OCI-M2 (cell line): Measurements from ENCODE around the gene RANBP3L.

ENCODE experiments used
- DNase-seq: peaks from one replicate; lab custom pipeline; 2025; ENCODE audit not compliant: unreplicated experiment; lab: John Stamatoyannopoulos, UW

Gene RANBP3L

DNA sequence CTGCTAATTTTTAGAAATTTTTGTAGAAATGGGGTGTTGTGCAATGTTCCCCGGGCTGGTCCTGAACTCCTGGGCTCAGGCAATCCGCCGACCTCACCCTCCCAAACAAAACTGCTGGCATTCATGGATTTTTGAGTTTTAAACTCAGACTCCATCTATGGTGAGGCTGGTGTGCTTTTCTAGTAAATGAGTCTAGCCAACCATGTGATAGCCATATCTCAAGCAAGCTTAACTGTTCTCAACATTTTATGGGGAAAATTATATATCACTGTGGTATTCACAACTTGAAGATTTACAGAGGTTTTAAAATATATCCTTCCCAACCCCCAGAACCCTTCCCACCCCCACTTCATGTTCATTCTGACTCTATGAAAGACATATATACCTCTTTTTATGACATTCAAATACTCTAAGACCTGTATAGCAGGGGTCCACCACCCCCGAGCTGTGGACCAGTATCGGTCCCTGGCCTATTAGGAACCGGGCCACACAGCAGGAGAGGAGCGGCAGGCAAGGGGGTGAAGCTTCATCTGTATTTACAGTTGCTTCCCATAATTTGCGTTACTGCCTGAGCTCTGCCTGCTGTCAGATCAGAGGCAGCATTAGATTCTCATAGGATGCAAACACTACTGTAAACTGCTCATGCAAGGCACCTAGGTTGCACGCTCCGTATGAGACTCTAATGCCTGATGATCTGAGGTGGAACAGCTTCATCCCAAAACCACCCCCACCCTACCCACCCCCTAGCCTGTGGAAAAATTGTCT, 55.5 kb downstream of the RANBP3L start:
- DNase-seq = no peak

DNA sequence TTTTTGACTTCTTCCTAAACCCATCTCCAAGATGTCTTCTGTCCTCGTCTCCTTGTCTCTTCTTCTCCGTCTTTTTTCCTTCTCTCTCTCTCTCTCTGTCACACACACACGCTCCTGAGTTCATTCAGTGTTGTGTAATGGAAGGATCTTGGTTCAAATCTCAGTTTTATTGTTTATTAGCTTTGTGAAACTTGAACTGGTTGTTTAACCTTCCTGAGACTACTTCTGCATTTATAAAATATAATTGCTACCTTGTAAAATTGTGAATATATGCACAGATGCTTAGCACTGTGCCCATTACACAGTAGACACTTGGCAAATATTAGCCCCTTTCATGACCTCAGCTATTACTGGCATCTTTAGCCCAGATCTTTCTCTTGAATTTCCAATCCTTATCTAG, 57.6 kb downstream of the RANBP3L start:
- no peak for DNase-seq

DNA sequence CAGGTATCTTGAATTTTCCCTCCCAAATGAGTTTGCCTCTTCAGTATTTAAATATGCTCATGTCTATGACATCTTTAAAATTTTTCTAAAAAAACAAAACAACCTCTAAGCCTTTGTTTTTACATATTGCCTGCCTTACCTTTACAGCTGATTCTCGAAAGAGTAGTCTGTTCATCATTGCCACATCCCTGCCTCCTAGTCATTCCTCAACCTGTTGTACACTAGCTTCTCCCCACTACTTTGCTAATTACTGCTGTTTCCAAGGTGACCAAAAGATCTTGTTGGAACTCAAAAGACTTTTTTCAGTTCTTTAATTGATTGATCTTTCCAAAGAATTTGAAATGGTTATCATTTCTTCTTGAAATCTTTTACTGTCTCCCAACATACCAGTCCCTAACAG, 58.0 kb downstream of the RANBP3L start:
- no peak for DNase-seq

DNA sequence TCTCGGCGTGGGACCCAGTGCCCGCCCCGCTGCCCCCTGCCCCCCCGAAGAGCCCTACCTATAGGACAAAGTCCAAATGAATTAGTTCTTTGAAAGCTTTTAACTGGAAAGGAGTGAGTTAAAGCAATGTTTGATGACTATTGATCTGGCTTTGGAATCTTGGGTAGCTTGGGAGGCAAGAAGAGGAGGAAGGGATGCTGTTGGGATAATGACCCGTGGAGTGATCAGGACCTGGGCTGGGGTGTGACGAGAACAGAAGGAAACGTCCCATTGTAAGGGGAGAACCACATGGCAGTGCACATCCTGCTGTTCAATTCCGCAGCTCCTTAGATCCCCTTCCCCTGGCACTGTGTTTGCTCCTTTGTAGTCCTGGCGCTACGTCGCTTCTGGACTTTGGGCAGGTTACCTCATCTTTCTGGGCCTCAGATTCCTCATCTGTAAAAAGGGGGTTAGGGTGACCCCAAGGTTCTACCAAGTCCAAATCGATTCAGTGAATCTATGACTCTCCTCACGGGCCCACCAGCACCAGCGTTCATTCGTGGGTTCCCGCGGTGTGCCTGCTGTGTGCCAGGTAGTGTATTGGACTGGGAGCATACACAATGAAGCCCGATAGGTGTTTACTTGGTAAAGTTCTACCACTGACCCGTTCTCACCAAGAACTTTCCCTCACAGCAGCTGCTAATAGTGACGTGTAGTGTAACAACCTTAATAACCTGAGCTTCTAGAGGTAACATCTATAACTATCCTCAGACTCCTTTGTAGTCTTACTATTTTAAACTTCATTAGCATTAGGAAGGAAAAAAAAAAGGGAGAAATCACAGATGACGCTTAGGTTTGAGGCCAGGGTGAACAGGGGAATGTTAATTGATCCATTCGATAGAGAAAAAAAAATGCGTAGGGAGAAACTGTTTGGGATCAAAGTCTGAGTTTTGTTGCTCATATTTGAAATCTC, 58.9 kb downstream of the RANBP3L start:
- DNase-seq = no peak

DNA sequence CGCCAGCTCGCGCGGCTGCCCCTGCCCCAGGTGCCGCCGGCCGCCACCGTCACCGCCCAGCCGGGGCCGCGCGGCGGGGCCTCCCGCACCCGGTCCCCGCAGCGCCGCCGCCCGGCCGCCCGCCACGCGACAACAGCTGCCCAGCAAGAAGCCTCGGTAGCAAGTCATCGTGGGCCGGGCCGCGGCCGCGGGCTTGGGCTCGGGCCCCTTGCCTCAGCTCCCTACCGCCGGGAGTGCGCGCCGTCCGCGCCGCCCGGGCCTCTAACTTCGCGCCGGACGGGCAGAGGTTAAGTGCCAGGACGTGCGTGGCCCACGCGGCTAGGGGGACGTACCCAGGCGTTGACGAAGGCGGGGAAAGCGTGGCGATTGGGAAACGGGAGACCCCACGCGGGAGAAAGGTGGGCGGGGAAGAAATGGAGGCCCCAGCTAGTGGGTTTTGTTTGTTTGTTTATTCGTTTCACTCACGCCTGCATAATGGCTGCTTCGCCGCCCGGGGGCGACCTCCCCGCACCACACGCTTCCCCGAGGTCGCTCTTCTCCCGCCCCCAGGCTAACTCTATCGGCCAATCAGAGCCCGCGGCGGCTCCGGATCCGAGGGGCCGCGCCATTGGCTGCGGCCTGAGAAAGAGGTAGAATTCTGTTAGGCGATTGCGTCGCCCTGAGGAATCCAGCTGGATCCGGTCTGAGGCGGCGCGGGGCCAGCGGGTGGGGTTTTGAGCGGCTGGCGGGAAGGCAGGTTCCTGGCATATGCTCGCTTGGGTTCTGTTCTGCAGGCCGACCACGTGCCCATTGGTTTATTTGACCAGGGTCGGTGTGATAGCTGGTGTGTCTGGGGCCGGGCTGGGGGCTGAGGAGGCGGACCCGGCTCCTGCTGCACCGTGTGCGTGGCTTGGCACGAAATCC, 59.8 kb downstream of the RANBP3L start, which contains the start of gene NADK2:
NADK2 (minus strand) TSS at position 295 of the 903 bp plus-strand sequence; CDS start at position 168, 127 bp downstream.
- DNase-seq = peak; percentile 71

DNA sequence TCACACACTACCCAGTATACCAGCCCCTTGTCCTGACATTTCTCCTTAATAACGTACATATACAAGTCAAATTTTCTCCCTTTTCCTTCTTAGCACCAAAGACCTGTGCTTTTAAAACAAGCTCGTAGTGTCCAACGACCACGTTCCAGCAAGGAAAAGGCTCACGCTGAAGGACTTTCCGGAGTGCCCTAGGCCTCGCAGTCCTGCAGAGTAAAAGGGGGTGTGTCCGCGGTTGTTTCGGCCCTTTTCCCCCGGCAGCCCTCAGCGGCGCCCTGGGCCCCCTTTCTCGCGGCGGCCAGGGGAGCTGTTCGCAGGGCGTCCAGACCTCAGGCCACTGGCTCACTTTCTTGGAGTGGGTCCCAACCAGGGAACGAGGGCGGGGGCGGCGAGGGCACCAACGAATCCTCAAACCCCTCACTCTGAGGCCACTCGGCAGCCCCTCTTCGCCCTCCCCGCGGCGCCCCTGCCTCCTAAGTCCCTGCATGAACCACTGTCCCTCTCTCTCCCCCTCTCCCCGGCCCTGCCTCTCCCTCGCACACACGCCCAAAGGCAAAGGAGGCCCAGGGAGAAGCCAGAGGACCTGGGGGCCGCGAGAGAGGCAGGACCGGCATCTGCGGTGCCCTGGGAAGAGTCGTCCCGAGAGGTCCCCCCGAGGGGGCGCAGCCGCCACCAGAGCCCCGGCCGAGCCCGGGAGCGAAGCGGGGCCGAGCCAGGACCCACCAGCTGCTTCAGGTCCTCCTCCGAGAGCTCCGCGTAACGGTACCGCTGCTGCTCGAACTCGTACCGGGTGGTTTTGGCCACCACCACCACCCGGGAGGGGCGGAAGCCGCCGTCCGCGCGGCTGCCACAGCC, 60.7 kb downstream of the RANBP3L start:
- no peak for DNase-seq

DNA sequence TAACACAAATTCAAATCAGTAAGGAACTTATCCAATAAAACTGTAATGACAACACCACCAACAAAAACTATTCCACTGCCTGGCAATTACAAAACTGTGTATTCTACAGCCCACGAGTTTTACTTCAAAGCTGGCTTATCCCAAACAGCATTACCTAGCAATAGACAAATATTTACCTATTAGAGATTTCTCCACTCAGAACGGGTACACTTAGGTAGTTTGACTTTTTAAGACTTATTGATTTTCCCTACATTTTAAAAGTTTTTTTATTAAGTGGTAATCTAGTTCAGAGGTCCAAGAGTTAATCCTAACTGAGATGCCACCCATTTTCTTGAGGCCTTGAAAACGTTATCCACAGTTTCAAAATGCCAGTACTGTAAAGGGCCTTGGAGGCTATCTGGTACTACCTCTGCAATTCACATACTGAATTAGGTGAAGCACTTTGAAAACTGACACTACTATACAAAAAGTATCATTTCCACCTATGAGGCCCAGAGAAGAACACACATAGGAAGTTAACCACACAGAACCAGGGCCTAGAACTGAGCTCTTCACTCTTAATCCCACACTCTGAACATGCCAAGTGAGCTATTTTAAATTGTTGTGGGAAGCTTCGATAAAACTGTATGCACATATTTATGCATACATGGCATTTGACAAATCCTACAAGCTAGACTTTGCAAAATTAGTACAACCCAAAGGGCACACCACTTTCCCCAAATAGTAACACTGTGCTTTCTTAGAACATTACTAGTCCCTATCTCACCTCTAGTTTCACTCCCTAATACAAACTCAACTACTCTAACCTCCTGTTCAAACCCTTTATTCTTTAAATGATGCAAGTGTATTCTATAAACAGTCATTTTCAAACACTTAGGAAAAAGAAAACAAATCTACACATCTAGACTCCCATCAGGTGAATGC, 62.1 kb downstream of the RANBP3L start:
- DNase-seq = no peak

DNA sequence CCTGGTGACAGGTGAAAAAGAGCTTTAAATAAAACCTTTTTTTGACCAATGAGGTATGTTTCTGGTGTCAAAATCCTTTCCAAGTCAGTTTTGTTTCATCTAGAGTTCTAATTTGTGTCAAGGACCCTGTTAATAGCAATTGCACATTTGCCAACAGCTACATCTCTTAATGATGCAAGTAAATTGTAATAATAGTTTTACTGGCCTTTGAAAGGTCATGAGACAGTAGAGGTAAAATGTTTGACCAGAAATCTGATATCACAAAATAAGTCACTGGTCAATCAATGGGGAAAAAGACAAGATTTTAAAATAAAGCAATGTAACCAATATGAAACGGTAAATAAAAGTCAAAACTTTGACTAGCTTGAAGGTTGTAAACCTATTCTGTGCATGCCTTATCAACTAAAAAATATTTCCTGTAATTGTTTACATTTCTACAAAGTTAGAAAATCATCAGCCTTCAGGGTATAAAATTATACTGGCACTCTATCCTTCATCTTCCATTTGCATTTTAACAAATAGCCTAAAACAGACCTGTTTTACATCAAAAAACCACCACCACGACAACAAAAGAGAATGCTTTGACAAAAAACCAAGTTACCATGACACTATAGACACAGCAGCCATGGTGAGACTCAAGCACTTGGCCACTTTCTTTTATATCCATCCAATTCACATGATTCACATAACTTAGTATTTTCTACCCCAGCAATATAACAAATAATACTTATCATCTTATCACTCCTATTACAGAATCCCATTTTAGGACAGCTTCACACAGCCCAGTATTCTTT, 63.0 kb downstream of the RANBP3L start:
- DNase-seq = no peak

DNA sequence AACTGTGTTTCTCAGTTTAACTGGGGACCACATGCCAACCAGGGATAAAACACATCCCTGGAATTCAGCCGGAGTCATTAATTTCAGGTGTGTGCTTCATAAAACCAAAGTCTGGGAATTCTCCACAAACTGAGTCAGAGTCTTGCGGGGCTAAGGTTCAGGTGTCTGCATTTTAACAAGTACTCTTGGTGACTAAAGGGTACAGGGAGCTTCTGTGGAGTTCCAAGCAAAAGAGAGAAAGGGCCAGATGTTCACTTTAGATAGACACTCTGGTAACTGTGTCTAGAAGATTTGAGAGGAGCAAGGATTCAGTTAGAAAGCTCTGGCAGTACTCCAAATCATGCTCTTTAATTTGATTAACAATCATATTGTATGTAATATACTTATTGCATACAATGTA, 64.0 kb downstream of the RANBP3L start:
- DNase-seq = no peak

DNA sequence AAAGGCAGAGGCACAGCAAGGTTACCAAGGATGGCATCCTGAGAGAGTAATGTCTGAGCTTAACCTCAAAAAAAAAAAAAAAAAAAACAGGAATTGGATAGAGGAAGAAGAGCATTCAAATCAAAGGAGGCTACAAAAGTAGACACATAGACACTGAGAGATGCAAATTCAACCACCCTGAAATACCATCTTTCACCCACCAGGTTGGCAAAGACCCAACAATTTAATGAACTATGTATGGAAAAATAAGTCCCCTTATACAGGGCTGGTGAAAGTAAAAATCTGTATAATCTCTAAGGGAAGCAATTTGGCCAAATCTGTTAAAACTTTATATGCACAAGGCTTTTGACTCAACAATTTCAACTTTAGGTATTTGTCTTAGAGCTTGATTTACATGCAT, 64.9 kb downstream of the RANBP3L start:
- no peak for DNase-seq

DNA sequence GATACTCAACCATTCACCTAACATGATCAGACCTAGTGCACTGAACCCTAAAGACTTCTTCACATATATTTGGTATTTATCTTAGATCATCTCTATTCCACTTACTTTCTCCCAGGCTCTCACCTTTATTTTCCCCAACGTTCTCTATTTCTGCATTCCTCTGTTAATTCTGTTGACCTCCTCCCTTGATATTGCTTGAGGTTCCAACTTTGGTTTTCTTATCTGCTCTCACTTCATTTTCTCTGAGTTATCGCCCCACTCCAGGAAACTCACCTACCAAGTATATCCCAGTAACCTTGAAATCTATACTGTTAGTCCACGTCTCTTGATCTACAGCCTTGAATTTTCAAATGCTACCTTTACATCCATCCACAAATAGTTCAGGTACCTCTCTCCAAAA, 69.2 kb downstream of the RANBP3L start:
- DNase-seq = no peak

DNA sequence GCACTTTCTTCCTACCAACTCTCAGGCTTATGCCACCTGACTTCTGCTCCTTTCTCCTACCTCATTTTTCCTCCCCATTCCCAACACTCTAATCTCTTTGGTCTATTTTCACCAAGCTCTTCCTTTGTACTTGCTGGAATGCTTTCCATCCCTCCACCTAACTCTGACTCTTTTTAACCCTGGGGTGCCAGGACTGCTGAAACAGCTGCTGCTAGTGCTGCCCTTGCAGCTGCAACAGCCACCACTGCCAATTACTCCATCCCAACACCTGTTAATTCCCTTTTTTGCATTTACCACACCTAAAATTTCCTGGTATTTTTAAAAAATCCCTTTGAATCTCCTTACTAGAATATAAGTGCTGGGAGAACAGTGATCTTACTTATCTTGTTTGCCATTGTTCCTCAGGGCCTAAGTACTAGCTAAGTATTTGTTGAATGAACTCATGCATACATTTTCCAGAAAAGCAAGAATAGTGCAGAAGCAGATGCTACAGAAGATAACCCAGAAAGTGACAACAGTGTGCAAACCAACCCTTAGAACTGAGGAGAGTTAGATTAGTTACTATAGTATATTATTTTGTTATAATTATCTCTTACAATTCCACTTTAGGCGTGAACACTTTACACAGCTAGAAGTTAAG, 71.4 kb downstream of the RANBP3L start:
- no peak for DNase-seq

DNA sequence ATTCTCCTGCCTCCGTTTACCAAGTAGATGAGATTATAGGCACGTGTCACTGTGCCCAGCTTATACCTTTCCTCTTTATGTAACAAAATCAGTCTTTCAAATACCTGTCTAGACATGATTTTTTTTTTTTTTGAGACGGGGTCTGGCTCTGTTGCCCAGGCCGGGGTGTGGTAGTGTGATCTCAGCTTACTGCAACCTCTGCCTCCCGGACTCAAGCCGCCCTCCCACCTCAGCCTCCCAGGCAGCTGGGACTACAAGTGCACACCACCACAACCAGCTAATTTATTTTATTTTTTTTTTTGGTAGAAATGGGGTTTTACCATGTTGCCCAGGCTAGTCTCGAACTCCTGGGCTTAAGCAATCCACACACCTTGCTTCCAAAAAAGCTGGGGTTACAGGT, 73.2 kb downstream of the RANBP3L start:
- no peak for DNase-seq

DNA sequence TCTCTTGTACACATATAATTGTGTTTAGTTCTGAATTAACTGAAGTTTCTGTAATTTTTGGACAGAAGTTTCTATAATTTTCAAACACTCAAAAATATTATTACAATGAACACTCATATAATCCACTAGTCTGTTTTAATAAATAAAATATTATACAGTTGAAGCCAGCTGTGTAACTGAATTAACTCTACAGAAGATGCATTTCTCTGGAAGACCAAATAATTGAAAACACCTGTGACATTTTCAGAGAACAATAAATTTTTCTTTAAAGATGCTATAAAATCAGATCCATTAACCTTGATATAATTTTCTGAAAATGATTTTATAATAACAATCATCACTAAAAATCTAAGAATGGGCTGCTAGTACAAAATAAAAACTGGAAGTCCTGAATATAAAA, 74.7 kb downstream of the RANBP3L start:
- no peak for DNase-seq

DNA sequence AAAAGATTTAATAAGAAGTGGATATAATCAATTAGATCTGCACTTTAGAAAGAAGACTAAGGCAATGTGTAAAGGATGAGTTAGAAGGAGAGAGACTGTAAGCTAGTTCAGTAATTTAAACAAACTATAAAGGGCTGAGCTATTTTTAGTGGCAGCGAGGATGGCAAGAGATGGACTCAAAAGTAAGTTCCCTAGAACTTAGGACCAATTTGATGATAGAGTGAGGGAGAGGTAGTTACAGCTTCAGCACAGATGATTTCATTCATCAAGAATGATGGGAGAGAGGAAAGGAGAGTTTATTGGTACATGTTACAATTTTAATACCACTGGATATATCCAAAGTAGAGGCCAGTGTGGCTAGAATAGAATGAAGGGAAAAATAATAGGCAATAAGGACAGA, 79.1 kb downstream of the RANBP3L start:
- no peak for DNase-seq

DNA sequence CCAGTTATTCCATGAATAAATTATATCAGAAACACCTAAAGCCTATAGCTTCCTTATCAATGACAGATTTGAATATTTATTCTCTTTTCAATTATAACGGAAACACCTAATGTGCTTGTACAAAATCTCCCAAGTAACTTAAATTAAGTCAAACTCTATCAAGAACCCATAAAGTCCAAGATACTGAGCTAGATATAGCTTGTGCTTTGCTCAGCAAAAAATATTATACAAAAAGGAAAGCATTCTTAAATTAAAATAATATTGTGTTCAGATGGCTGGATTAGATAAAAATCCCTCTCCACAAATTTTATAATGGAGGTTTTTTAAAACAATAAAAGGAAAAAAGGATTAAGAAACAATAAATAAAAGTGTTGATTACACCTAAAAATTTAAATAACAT, 83.7 kb downstream of the RANBP3L start:
- no peak for DNase-seq

DNA sequence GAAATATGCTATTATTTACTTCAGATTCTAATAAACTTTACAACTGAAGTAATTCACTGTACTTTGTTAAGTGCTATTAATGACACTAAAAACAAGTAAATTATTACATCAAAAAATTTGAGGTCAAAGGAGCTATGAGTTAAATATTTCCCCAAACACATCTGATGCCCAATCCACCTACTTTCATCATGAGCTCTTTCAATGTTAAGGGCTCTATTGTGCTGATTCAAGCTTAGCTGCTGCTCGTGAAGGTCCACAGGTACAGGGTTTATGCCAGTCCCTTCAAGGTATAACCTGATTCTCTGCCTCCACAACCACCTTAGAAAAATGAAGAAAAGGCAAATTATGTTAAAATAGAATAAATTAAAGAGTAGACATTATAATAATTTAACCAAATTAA, 84.1 kb downstream of the RANBP3L start:
- DNase-seq = no peak

DNA sequence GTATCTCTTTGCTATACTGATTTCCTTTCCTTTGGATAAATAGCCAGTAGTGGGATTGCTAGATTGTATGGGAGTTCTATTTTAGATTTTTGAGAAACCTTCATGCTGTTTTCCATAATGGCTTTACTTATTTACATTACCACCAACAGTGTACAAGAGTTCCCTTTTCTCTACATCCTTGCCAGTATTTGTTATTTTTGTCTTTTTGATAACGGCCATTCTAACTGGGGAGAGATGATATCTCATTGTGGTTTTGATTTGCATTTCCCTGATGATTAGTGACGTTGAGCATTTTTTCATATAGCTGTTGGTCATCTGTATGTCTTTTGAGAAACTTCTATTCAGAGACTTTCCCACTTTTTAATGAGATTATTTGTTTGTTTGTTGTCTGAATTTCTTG, 85.8 kb downstream of the RANBP3L start:
- no peak for DNase-seq
